Measurements from ENCODE around the gene SLC9C2. TPM values are rescaled to one million over a fixed set of nuclear protein-coding genes. Genes with fewer than 3 reads are reported as not detected.
A peak's percentile ranks its signal among the peaks of the same experiment; 100 is the strongest.
"Not testable (repeated sequence)": the region's sequence is repeated elsewhere in the genome, so short reads cannot be mapped to it uniquely, and the experiment has no call there.

SLC9C2 gene
- total RNA-seq, 8 experiments from 2014 or later, result 0.05 to 2.1 (median 0.05) TPM; not detected in 4

- H3K4me1 ChIP-seq (replicated peaks in 1 of 2); H3K27ac ChIP-seq; H3K4me3 ChIP-seq; in situ Hi-C loops (cut with MboI; ENCODE audit: low pct_unique_long_range_greater_than_20kb in 2 of 9, low sequenced_read_pairs in 9 of 9, unreplicated experiment in 9 of 9); ATAC-seq (replicated peaks in 6 of 8): not testable (repeated sequence)
- WGBS, 10 experiments, result 0 to 100% (median 20%) methylated on average over 1 of the region's 1 CpG; no CpG with 5 or more reads in 3 of the 10 experiments
Observed at GRCh38 chr1:173563846-173564245, 39.0 kb downstream of the SLC9C2 start.

- H3K27ac ChIP-seq, result no peak overlapping the region
- WGBS, 10 experiments, result 42 to 90% (median 66%) methylated on average over 2 to 6 of the region's 6 CpGs
- no peak overlapping the region for H3K4me3 ChIP-seq
- ATAC-seq (replicated peaks in 6 of 8), result no peak
- in situ Hi-C loops (cut with MboI; ENCODE audit: low pct_unique_long_range_greater_than_20kb in 2 of 9, low sequenced_read_pairs in 9 of 9, unreplicated experiment in 9 of 9), result no loop called here
- no peaks in the 10 kb centered on the region for H3K4me1 ChIP-seq (replicated peaks in 1 of 2)
Observed at GRCh38 chr1:173562813-173563212, 40.1 kb downstream of the SLC9C2 start.

- ATAC-seq (replicated peaks in 6 of 8), result no peak
- H3K4me1 ChIP-seq (replicated peaks in 1 of 2), result no peaks in the 10 kb centered on the region
- no peak overlapping the region for H3K4me3 ChIP-seq
- H3K27ac ChIP-seq, result no peak overlapping the region
- 0 to 80% (median 29%) methylated on average over 1 of the region's 1 CpG; no CpG with 5 or more reads in 5 of the 10 experiments for WGBS, 10 experiments
- in situ Hi-C loops (cut with MboI; ENCODE audit: low pct_unique_long_range_greater_than_20kb in 2 of 9, low sequenced_read_pairs in 9 of 9, unreplicated experiment in 9 of 9), result no loop called here
Observed at GRCh38 chr1:173561263-173561662, 41.6 kb downstream of the SLC9C2 start.

- Histone ChIP-seq H3K4me1 (replicated peaks in 1 of 2) (no peaks in the 10 kb centered on the region), H3K27ac (no peak overlapping the region), H3K4me3 (no peak overlapping the region)
- ATAC-seq (replicated peaks in 6 of 8), result peak in 2 of 8 experiments; percentile 91 to 93
- WGBS, 10 experiments, result 11 to 88% (median 80%) methylated on average over 1 to 3 of the region's 3 CpGs; no CpG with 5 or more reads in 1 of the 10 experiments
- in situ Hi-C loops (cut with MboI; ENCODE audit: low pct_unique_long_range_greater_than_20kb in 2 of 9, low sequenced_read_pairs in 9 of 9, unreplicated experiment in 9 of 9), result no loop called here
Observed at GRCh38 chr1:173560285-173560880, 42.5 kb downstream of the SLC9C2 start.

GRCh38 chr1:173555651-173556305, 47.1 kb downstream of the SLC9C2 start:
- H3K27ac ChIP-seq, result no peak overlapping the region
- 0 to 100% (median 70%) methylated on average over 1 to 5 of the region's 5 CpGs for WGBS, 10 experiments
- no peak overlapping the region for H3K4me3 ChIP-seq
- H3K4me1 ChIP-seq (replicated peaks in 1 of 2), result peaks cover 0 to 4% of the 10 kb centered on the region in 2 donors
- in situ Hi-C loops (cut with MboI; ENCODE audit: low pct_unique_long_range_greater_than_20kb in 2 of 9, low sequenced_read_pairs in 9 of 9, unreplicated experiment in 9 of 9), result no loop called here
- ATAC-seq (replicated peaks in 6 of 8), result no peak

GRCh38 chr1:173554541-173555250, 48.2 kb downstream of the SLC9C2 start:
- WGBS, 10 experiments, result 0 to 100% (median 90%) methylated on average over 1 to 6 of the region's 6 CpGs; no CpG with 5 or more reads in 1 of the 10 experiments
- peak in 1 of 8 experiments; percentile 17 for ATAC-seq (replicated peaks in 6 of 8)
- no peak overlapping the region for H3K27ac ChIP-seq

GRCh38 chr1:173554089-173554488, 48.8 kb downstream of the SLC9C2 start:
- in situ Hi-C loops (cut with MboI; ENCODE audit: low pct_unique_long_range_greater_than_20kb in 2 of 9, low sequenced_read_pairs in 9 of 9, unreplicated experiment in 9 of 9), result no loop called here
- Histone ChIP-seq H3K27ac (no peak overlapping the region), H3K4me3 (no peak overlapping the region), H3K4me1 (replicated peaks in 1 of 2) (peaks cover 0 to 4% of the 10 kb centered on the region in 2 donors)
- 50 to 100% (median 91%) methylated on average over 1 to 4 of the region's 4 CpGs; no CpG with 5 or more reads in 1 of the 10 experiments for WGBS, 10 experiments
- ATAC-seq (replicated peaks in 6 of 8), result no peak

More at GRCh38 chr1:173554541-173555250, 48.2 kb downstream of the SLC9C2 start:
- Histone ChIP-seq H3K4me1 (replicated peaks in 1 of 2) (peaks cover 0 to 4% of the 10 kb centered on the region in 2 donors), H3K4me3 (no peak overlapping the region)
- in situ Hi-C loops (cut with MboI; ENCODE audit: low pct_unique_long_range_greater_than_20kb in 2 of 9, low sequenced_read_pairs in 9 of 9, unreplicated experiment in 9 of 9), result no loop called here

- Histone ChIP-seq H3K4me1 (replicated peaks in 1 of 2) (peaks cover 0 to 4% of the 10 kb centered on the region in 2 donors), H3K27ac (no peak overlapping the region), H3K4me3 (no peak overlapping the region)
- no peak for ATAC-seq (replicated peaks in 6 of 8)
- in situ Hi-C loops (cut with MboI; ENCODE audit: low pct_unique_long_range_greater_than_20kb in 2 of 9, low sequenced_read_pairs in 9 of 9, unreplicated experiment in 9 of 9), result no loop called here
Observed at GRCh38 chr1:173553312-173553711, 49.6 kb downstream of the SLC9C2 start.

- H3K4me3 ChIP-seq, result no peak overlapping the region
- 19 to 92% (median 58%) methylated on average over 2 to 3 of the region's 3 CpGs; no CpG with 5 or more reads in 2 of the 10 experiments for WGBS, 10 experiments
- ATAC-seq (replicated peaks in 6 of 8), result no peak
- peaks cover 0 to 4% of the 10 kb centered on the region in 2 donors for H3K4me1 ChIP-seq (replicated peaks in 1 of 2)
- in situ Hi-C loops (cut with MboI; ENCODE audit: low pct_unique_long_range_greater_than_20kb in 2 of 9, low sequenced_read_pairs in 9 of 9, unreplicated experiment in 9 of 9), result no loop called here
- H3K27ac ChIP-seq, result no peak overlapping the region
Observed at GRCh38 chr1:173551699-173552098, 51.2 kb downstream of the SLC9C2 start.

GRCh38 chr1:173549813-173550212, 53.1 kb downstream of the SLC9C2 start:
- WGBS, 10 experiments, result 20 to 100% (median 95%) methylated on average over 1 to 2 of the region's 2 CpGs; no CpG with 5 or more reads in 2 of the 10 experiments
- Histone ChIP-seq H3K4me1 (replicated peaks in 1 of 2) (peaks cover 0 to 4% of the 10 kb centered on the region in 2 donors), H3K4me3 (no peak overlapping the region), H3K27ac (no peak overlapping the region)
- in situ Hi-C loops (cut with MboI; ENCODE audit: low pct_unique_long_range_greater_than_20kb in 2 of 9, low sequenced_read_pairs in 9 of 9, unreplicated experiment in 9 of 9), result no loop called here
- ATAC-seq (replicated peaks in 6 of 8), result no peak

GRCh38 chr1:173545688-173546087, 57.2 kb downstream of the SLC9C2 start:
- H3K4me1 ChIP-seq (replicated peaks in 1 of 2), result no peaks in the 10 kb centered on the region
- no peak for ATAC-seq (replicated peaks in 6 of 8)
- H3K4me3 ChIP-seq, result no peak overlapping the region
- 11 to 74% (median 58%) methylated on average over 2 to 3 of the region's 3 CpGs; no CpG with 5 or more reads in 4 of the 10 experiments for WGBS, 10 experiments
- in situ Hi-C loops (cut with MboI; ENCODE audit: low pct_unique_long_range_greater_than_20kb in 2 of 9, low sequenced_read_pairs in 9 of 9, unreplicated experiment in 9 of 9), result no loop called here
- no peak overlapping the region for H3K27ac ChIP-seq

- H3K27ac ChIP-seq, result no peak overlapping the region
- H3K4me1 ChIP-seq (replicated peaks in 1 of 2), result peaks cover under 1 to 3% of the 10 kb centered on the region in 2 donors
- in situ Hi-C loops (cut with MboI; ENCODE audit: low pct_unique_long_range_greater_than_20kb in 2 of 9, low sequenced_read_pairs in 9 of 9, unreplicated experiment in 9 of 9), result no loop called here
- no peak for ATAC-seq (replicated peaks in 6 of 8)
- no peak overlapping the region for H3K4me3 ChIP-seq
Observed at GRCh38 chr1:173536223-173536622, 66.6 kb downstream of the SLC9C2 start.

- Histone ChIP-seq H3K4me3 (no peak overlapping the region), H3K4me1 (replicated peaks in 1 of 2) (peaks cover 7 to 9% of the 10 kb centered on the region in 2 donors), H3K27ac (no peak overlapping the region)
- in situ Hi-C loops (cut with MboI; ENCODE audit: low pct_unique_long_range_greater_than_20kb in 2 of 9, low sequenced_read_pairs in 9 of 9, unreplicated experiment in 9 of 9), result no loop called here
- peak in 2 of 8 experiments; percentile 37 to 43 for ATAC-seq (replicated peaks in 6 of 8)
Observed at GRCh38 chr1:173532237-173532636, 70.6 kb downstream of the SLC9C2 start.
